H1 (cell line): Measurements from ENCODE around the gene CHD8. TPM values are rescaled to one million over a fixed set of nuclear protein-coding genes. Genes with fewer than 3 reads are reported as not detected.

Source experiments
- CBX8 ChIP-seq: fragments of 300-800, 300-1000 bp; sonication (generic); IDR thresholded peaks from 2 replicates; pipeline ENCODE4 v1.7.1; 2016; ENCODE audit warnings: low read depth, low read length, borderline replicate concordance
- EZH2 ChIP-seq: fragments of 200-600 bp; sonication (generic); IDR thresholded peaks from 2 replicates; pipeline ENCODE4 v1.7.1; 2012; ENCODE audit warnings: low read depth, mild to moderate bottlenecking, moderate library complexity, low read length, inconsistent platforms; ENCODE audit not compliant: severe bottlenecking
- SAP30 ChIP-seq: fragments of 300-600 bp; sonication (generic); IDR thresholded peaks from 2 replicates; pipeline ENCODE4 v1.7.1; 2012; ENCODE audit warnings: low read length, moderate library complexity, mild to moderate bottlenecking, inconsistent platforms; ENCODE audit not compliant: insufficient read depth, insufficient replicate concordance
- SP4 ChIP-seq: IDR thresholded peaks from 2 replicates; pipeline ENCODE4 v1.6.1; 2012; ENCODE audit warnings: low read length, inconsistent platforms
- TAF7 ChIP-seq: optimal IDR thresholded peaks from 2 replicates; pipeline ENCODE3; 2011; ENCODE audit warnings: low read depth, mild to moderate bottlenecking, inconsistent platforms, low read length, moderate library complexity, borderline replicate concordance
- TBP ChIP-seq: IDR thresholded peaks from 2 replicates; pipeline ENCODE4 v1.6.1; 2011; ENCODE audit warnings: low read depth, low read length, improper control_type of control experiment
- polyA plus RNA-seq, 7 experiments: library from polyadenylated mRNA; depleted of rRNA in 3 of 7; stranded (reverse) in 5 of 7; unstranded in 2 of 7; fragments of >200 nt in 5 of 7; fragments of 200-250 nt in 2 of 7; gene quantifications; 1 replicate in 5 of 7; 2 replicates in 1 of 7; 4 replicates in 1 of 7; pipeline versions ENCODE4 v1.2.1 to v1.2.3, GENCODE V29; 2011 to 2013; ENCODE audit warnings: missing spikeins in 2 of 7, mixed read lengths in 2 of 7
- total RNA-seq: library from RNA; stranded (reverse); fragmentation: NEBNext Ultra II Directional; extraction: Animal tissue kit (Norgen Biotek cat#: 25700); gene quantifications from 2 replicates; pipeline ENCODE4 v1.2.1, GENCODE V29; 2021
- TF ChIP-seq, protein P1 (sequence below): fragments of 300-600 bp; sonication (generic); IDR thresholded peaks from 2 replicates; pipeline ENCODE4 v1.7.1; 2012; ENCODE audit warnings: low read length, moderate library complexity, mild to moderate bottlenecking, inconsistent platforms; ENCODE audit not compliant: insufficient replicate concordance

Gene CHD8
- total and polyA plus RNA-seq, 2 of the 8 experiments (the other 6 are each of a cell fraction or from before 2014, with no cell fraction given) = 88.3 to 140 TPM

DNA sequence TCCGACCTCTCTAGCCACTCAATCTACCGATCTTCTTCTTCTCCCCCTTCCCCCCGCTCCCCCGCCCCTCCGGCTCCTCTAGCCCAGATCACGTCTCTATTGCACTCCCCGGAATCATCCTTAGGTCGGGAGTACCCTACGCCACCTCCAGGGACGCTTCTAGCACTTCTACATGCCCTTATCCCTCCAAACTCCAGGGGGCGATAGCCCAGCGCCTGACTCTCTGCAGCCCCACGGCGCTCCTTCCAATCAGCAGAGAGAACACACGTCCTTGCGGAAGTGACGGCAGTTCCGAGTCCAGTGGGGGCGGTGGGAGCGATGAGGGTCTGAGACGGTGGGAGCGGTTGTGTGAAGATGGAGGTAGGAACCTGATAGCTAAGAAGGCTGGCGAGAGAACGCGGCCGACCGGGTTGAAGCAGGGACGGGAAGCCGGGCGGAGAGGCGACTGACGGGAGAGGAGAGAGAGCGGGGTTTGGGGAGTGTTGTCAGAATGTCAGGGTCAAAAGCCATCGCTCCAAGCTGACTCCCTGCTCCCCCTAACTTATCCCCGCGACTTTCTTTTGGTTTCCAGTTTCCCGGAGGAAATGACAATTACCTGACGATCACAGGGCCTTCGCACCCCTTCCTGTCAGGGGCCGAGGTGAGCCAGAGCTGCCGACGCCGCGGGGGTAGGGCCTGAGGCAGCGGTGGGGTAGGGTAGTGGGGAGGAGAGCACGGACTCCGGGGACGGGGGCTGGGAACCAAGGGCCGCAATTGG lies 21.2 kb upstream of the CHD8 start, which contains the start of the genes RAB2B and TOX4 (continued):
- TF ChIP-seq TAF7 = peak; percentile 65
- no peak for TF ChIP-seq CBX8
- TF ChIP-seq SP4 = no peak
- TF ChIP-seq, protein P1, sequence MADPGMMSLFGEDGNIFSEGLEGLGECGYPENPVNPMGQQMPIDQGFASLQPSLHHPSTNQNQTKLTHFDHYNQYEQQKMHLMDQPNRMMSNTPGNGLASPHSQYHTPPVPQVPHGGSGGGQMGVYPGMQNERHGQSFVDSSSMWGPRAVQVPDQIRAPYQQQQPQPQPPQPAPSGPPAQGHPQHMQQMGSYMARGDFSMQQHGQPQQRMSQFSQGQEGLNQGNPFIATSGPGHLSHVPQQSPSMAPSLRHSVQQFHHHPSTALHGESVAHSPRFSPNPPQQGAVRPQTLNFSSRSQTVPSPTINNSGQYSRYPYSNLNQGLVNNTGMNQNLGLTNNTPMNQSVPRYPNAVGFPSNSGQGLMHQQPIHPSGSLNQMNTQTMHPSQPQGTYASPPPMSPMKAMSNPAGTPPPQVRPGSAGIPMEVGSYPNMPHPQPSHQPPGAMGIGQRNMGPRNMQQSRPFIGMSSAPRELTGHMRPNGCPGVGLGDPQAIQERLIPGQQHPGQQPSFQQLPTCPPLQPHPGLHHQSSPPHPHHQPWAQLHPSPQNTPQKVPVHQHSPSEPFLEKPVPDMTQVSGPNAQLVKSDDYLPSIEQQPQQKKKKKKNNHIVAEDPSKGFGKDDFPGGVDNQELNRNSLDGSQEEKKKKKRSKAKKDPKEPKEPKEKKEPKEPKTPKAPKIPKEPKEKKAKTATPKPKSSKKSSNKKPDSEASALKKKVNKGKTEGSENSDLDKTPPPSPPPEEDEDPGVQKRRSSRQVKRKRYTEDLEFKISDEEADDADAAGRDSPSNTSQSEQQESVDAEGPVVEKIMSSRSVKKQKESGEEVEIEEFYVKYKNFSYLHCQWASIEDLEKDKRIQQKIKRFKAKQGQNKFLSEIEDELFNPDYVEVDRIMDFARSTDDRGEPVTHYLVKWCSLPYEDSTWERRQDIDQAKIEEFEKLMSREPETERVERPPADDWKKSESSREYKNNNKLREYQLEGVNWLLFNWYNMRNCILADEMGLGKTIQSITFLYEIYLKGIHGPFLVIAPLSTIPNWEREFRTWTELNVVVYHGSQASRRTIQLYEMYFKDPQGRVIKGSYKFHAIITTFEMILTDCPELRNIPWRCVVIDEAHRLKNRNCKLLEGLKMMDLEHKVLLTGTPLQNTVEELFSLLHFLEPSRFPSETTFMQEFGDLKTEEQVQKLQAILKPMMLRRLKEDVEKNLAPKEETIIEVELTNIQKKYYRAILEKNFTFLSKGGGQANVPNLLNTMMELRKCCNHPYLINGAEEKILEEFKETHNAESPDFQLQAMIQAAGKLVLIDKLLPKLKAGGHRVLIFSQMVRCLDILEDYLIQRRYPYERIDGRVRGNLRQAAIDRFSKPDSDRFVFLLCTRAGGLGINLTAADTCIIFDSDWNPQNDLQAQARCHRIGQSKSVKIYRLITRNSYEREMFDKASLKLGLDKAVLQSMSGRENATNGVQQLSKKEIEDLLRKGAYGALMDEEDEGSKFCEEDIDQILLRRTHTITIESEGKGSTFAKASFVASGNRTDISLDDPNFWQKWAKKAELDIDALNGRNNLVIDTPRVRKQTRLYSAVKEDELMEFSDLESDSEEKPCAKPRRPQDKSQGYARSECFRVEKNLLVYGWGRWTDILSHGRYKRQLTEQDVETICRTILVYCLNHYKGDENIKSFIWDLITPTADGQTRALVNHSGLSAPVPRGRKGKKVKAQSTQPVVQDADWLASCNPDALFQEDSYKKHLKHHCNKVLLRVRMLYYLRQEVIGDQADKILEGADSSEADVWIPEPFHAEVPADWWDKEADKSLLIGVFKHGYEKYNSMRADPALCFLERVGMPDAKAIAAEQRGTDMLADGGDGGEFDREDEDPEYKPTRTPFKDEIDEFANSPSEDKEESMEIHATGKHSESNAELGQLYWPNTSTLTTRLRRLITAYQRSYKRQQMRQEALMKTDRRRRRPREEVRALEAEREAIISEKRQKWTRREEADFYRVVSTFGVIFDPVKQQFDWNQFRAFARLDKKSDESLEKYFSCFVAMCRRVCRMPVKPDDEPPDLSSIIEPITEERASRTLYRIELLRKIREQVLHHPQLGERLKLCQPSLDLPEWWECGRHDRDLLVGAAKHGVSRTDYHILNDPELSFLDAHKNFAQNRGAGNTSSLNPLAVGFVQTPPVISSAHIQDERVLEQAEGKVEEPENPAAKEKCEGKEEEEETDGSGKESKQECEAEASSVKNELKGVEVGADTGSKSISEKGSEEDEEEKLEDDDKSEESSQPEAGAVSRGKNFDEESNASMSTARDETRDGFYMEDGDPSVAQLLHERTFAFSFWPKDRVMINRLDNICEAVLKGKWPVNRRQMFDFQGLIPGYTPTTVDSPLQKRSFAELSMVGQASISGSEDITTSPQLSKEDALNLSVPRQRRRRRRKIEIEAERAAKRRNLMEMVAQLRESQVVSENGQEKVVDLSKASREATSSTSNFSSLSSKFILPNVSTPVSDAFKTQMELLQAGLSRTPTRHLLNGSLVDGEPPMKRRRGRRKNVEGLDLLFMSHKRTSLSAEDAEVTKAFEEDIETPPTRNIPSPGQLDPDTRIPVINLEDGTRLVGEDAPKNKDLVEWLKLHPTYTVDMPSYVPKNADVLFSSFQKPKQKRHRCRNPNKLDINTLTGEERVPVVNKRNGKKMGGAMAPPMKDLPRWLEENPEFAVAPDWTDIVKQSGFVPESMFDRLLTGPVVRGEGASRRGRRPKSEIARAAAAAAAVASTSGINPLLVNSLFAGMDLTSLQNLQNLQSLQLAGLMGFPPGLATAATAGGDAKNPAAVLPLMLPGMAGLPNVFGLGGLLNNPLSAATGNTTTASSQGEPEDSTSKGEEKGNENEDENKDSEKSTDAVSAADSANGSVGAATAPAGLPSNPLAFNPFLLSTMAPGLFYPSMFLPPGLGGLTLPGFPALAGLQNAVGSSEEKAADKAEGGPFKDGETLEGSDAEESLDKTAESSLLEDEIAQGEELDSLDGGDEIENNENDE = no peak
- no peak for TF ChIP-seq EZH2
- TF ChIP-seq SAP30 = peak; percentile 91
- TF ChIP-seq TBP = peak; percentile 78
